CD1c-positive myeloid dendritic cell (primary cell): ENCODE results near the gene DENND6B.
"Not testable (repeated sequence)": the region's sequence is repeated elsewhere in the genome, so short reads cannot be mapped to it uniquely, and the experiment has no call there.

ENCODE experiments used
- DNase-seq: peaks from one replicate; pipeline ENCODE4 v3.0.0-alpha.2; 2016; ENCODE audit errors: extremely low spot score

DENND6B gene, protein sequence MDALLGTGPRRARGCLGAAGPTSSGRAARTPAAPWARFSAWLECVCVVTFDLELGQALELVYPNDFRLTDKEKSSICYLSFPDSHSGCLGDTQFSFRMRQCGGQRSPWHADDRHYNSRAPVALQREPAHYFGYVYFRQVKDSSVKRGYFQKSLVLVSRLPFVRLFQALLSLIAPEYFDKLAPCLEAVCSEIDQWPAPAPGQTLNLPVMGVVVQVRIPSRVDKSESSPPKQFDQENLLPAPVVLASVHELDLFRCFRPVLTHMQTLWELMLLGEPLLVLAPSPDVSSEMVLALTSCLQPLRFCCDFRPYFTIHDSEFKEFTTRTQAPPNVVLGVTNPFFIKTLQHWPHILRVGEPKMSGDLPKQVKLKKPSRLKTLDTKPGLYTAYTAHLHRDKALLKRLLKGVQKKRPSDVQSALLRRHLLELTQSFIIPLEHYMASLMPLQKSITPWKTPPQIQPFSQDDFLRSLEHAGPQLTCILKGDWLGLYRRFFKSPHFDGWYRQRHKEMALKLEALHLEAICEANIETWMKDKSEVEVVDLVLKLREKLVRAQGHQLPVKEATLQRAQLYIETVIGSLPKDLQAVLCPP

DNA sequence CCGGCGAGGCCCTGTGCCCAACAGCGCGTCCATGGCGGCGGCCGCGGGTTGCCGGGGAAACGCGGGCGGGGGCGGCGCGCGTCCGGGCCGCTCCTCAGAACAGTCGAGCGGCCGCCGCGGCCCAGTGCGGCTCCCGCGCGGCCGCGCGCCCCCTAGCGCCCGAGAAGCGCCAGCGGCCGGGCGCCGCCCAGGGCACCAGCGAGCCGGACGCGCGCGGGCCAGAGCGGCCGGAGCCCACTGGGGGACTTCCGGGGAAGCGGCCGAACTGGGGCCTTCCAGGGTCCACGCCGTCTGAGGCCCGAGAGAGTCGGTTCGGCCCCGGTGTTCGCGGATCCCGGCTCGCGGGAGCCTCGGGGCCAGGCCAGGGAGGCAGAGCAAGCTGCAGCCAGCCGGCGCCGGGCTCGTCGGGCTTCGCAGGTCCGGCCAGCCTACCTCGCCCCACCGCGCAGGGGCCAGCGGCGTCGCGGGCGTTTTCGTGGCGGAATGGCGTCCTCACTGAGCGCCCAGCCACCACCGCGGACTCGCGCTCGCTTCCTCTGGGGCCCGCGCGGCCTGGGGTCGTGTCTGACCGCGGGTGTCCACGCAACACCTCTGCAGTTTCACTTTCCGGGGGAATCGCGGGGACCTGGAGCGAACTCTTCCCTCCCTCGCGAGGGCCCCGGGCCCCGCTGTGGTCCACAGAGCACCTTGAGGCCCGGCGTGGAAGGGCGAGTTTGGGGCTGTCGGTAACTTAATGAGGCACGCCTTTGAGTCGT, at the start of gene DENND6B:
Gene DENND6B, minus strand, starts transcription at position 57 of the 755 bp plus-strand sequence. Its CDS starts 24 bp downstream, at position 33.
- DNase-seq, result peak; percentile 95

DNA sequence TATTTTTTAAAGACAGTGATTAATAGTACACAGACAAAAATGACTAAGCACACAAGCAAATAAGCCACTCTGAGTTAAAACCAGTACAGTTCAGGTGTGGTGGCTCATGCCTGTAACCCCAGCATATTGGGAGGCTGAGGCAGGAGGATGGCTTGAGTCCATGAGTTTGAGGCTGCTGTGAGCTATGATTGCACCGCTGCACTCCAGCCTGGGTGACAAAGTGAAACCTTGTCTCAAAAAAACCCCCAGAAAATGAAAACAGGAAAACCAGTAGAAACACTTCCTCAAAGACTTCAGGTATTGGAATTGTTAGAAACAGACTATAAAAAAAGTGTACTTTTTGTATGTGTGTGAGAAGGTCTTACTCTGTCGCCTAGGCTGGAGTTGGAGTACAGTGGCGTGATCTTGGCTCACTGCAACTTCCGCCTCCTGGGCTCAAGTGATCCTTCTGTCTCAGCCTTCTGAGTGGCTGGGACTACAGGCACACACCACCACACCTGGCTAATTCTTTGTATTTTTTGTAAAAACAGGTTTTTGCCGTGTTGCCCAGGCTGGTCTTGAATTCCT, 49.4 kb upstream of the DENND6B start:
- peak; percentile 35 for DNase-seq

DNA sequence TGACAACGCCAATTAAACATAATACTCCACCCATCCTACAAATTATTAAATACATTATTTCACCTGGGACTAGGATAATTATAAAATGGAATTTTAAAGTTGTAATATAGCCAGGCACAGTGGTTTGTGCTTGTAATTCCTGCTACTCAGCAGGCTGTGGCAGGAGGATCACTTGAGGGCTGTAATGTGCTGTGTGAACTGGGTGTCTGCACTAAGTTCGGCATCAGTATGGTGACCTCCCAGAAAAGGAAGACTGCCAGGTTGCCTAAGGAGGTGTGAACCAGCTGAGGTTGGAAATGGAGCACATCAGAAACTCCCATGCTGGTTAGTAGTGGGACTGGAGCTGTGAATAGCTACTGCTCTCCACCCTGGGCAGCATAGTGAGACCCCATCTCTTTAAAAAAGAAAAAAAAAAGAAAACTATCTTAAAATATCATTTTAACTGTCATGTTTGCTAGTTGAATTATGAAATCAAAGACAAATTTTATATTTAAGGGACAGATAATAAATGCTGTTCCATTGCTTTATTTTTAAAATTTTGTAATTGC, 44.4 kb upstream of the DENND6B start:
- DNase-seq, result no peak

DNA sequence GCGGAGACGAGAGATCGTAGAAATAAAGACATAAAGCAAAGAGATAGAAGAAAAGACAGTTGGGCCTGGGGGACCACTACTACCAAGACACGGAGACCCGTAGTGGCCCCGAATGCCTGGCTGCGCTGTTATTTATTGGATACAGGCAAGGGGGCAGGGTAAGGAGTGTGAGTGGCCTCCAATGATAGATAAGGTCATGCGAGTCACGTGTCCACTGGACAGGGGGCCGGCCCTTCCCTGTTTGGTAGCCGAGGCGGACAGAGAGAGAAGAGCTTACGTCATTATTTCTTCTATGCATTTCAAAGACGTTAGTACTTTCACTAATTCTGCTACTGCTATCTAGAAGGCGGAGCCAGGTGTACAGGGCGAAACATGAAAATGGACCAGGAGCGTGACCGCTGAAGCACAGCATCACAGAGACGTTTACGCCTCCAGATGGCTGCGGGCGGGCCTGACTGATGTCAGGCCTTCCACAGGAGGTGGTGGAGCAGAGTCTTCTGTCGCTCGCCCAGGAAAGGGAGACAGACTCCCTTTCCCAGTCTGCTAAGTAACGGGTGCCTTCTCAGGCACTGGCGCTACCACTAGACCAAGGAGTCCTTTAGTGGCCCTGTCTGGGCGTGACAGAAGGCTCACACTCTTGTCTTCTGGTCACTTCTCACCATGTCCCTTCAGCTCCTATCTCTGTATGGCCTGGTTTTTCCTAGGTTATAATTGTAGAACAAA, 41.1 kb upstream of the DENND6B start:
- no peak for DNase-seq

GRCh38 chr22:50363803-50364194, 37.0 kb upstream of the DENND6B start:
- not testable (repeated sequence) for DNase-seq

DNA sequence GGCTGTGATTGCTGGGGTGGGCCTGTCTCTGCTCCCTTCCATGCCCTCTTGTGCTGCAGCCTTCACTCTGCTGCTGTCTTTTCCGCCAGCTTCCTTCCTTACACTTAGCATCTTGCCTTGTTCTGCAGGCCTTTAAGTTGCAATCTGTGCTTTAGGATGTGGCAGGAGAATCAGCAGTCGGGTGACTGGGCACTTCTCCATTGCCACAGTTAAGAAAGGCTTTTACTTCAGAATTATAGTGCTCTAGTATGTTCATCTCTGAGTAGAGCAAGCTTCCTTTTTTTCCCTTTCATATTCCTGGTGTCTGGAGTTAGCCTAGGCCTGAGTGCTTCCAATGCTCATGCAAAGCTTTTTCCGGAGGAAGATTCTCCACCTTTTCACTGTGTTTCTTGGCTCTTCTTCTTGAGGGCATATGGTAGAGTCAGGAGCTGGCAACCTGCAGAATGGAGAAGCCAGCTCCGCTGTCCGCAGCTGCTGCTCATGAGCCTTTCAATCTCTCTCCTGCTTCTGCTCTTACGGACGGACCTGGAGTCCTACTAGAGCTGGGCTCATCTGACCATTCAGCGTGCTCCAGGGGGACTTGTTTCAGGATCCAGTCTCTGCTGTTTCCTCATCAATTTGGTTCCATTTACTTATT, 36.5 kb upstream of the DENND6B start:
- DNase-seq, result no peak

DNA sequence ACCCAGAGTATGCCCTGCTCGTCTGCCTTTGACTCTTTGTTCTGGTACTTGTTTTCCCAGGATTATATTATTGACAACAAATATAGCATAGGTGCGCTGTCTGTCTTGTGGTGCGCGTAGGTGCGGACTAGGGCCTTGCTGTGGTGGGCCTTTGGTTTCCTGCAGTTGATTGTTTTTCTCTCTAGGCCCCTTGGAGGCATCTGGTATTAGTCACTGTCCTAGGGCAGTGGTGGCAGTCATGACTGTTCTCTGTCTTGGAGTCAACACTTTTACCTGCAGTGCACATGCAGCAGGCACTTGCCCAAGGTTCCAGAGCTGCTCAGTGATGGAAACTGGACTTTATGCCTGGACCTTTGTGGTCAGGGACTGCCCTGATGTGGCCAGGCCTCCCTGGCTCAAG, 34.9 kb upstream of the DENND6B start:
- DNase-seq, result no peak

DNA sequence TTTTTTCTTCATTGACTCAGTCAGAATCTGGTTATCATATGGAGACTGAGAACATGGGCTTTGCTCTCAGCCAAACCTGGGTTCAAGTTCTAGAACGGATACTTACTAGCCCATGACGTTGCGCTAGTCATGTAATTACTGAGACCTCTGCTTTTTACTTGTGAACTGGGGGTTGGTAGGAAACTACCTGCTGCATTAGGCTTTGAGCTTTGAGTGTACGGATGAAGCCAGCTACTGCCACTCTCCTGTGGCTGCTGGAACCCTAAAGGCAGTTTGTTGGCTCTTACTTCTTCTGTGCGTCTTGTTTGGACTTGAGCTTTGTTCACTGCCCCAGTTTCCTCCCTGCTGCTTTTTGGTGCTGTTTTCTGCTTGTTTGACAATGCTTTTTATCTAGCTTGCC, 34.4 kb upstream of the DENND6B start:
- no peak for DNase-seq

DNA sequence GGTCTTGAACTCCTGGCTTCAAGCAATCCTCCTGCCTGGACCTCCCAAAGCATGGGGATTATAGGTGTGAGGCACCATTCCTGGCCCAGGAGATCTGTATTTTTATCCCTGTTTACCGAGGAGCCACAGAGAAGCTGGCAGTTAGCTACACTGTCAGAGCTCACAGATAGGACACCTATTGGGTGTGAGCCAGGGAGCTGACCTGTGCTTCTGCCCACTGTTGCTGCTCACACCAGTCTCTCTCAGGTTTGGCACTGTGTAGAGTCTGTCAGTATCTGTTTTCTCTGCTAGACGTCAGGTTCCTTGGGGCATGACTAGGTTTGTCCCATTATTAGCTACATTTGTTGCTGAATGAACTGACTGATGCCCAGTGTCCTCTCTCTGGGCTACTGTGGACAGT, 33.8 kb upstream of the DENND6B start:
- DNase-seq, result no peak

- no peak for DNase-seq
Observed at GRCh38 chr22:50357756-50358155, 30.9 kb upstream of the DENND6B start.

DNA sequence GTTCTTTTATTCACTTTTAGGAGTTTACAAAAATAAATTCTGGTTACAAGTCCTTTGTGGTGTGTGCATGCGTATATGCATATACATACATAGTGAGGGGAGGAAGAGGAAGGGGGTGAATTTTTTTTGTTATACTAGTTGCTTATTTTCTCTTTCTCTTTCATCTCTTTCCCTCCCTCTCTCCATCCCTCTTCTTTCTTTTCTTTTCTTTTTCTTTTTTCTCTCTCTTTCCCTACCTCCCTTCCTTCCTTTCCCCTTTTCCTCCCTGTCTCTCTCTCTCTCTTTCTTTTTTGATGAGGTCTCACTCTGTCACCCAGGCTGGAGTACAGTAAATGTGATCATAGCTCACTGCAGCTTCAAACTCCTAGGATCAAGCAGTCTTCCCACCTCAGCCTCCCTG, 30.4 kb upstream of the DENND6B start:
- no peak for DNase-seq

- no peak for DNase-seq
Observed at GRCh38 chr22:50356186-50356585, 29.4 kb upstream of the DENND6B start.

DNA sequence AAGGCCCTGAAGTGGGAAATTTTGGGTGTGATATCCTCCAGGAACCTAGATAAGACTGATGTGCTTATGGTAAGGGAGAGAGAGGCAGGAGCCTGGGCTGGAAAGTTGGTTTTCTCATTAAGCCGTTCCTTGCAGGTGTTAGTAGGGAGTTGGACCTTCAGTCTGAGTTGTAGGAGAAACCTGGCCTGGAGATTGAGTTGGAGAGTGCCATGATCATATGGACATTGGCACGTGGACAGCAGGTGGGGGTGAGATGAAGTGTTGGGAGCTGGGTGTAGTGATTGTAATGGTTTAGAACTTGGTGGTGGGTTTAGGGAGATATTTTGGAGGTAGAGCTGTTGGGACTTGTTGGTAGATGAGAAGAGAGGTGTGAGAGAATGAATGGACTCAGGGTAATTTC, 21.2 kb upstream of the DENND6B start:
- no peak for DNase-seq

GRCh38 chr22:50347157-50347556, 20.3 kb upstream of the DENND6B start:
- DNase-seq, result no peak

GRCh38 chr22:50346470-50346869, 19.7 kb upstream of the DENND6B start:
- no peak for DNase-seq

DNA sequence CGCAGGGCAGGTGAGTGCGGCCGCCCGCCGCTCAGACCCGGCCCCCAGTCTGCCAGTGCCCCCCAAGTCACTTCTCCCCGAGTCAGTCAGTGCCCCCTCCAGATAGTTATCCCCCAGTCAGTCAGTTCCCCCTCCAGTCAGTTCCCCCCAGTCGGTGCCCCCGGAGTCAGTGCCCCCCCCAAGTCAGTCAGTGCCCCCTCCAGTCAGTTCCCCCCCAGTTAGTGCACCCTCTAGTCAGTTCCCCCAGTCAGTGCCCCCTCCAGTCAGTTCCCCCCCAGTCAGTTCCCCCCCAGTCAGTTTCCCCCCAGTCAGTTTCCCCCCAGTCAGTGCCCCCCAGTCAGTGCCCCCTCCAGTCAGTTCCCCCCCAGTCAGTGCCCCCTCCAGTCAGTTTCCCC, 16.7 kb upstream of the DENND6B start:
- no peak for DNase-seq

- peak; percentile 96 for DNase-seq
Observed at GRCh38 chr22:50342651-50343540, 16.1 kb upstream of the DENND6B start, which contains the start of gene PPP6R2. Gene PPP6R2 (plus strand): TSS chr22:50343327. CDS start chr22:50393909, 50,582 bp downstream.

- DNase-seq, result peak; percentile 94
Observed at GRCh38 chr22:50341977-50342650, 15.3 kb upstream of the DENND6B start.
